SU-DHL-6 (cell line): ENCODE results near the gene MLH3.
A peak's percentile ranks its signal among the peaks of the same experiment; 100 is the strongest.

ENCODE experiments used
- H2AFZ ChIP-seq: fragments of 200-600 bp; sonication (generic); 2 replicates; pipeline ENCODE4 v1.6.1; 2014; ENCODE audit warnings: low read depth, mild to moderate bottlenecking, moderate library complexity, mixed read lengths, antibody characterized with exemption, low read length; ENCODE audit not compliant: severe bottlenecking
- H3F3A ChIP-seq: fragments of 200-600 bp; shearing (Covaris generic); 2 replicates; pipeline ENCODE4 v1.6.0; 2016; ENCODE audit warnings: antibody characterized with exemption, mild to moderate bottlenecking; ENCODE audit not compliant: insufficient read depth
- H3K27ac ChIP-seq: fragments of 200-600 bp; sonication (generic); 2 replicates; pipeline ENCODE4 v1.5.1; 2016; ENCODE audit warnings: low read depth, mild to moderate bottlenecking, low read length, moderate library complexity, mixed read lengths
- H3K27me3 ChIP-seq: fragments of 200-600 bp; sonication (generic), shearing (Covaris generic); 2 replicates; pipeline ENCODE4 v1.6.0; 2014; ENCODE audit warnings: mild to moderate bottlenecking, low read length
- H3K36me3 ChIP-seq: fragments of 200-600 bp; sonication (generic); 2 replicates; pipeline ENCODE4 v1.6.1; 2014; ENCODE audit warnings: mild to moderate bottlenecking, low read length, mixed read lengths
- H3K4me2 ChIP-seq: fragments of 300-600, 200-600 bp; shearing (Covaris generic), sonication (generic); 2 replicates; pipeline ENCODE4 v1.6.0; 2014; ENCODE audit warnings: low read length, low read depth, mild to moderate bottlenecking; ENCODE audit not compliant: poor library complexity, severe bottlenecking
- H3K4me3 ChIP-seq: fragments of 200-600 bp; sonication (generic); 2 replicates; pipeline ENCODE4 v1.5.1; 2014; ENCODE audit warnings: antibody characterized with exemption, low read length, mild to moderate bottlenecking, mixed read lengths; ENCODE audit not compliant: insufficient read depth, poor library complexity, severe bottlenecking
- H3K79me2 ChIP-seq: fragments of 200-600 bp; sonication (generic); 2 replicates; pipeline ENCODE4 v1.6.1; 2014; ENCODE audit warnings: mild to moderate bottlenecking, low read length, moderate library complexity; ENCODE audit not compliant: insufficient read depth
- H3K9ac ChIP-seq: fragments of 200-600 bp; sonication (generic); 2 replicates; pipeline ENCODE4 v1.7.0; 2014; ENCODE audit warnings: mild to moderate bottlenecking, low read length
- H3K9me2 ChIP-seq: fragments of 200-600 bp; sonication (generic); replicated peaks from 2 replicates; pipeline ENCODE4 v1.6.1; 2014; ENCODE audit warnings: low read length; ENCODE audit not compliant: insufficient read depth
- H3K9me3 ChIP-seq: fragments of 200-600 bp; sonication (generic); 2 replicates; pipeline ENCODE4 v1.6.1; 2014; ENCODE audit warnings: low read length, mixed read lengths; ENCODE audit not compliant: insufficient read depth
- H4K20me1 ChIP-seq: fragments of 200-600 bp; sonication (generic); 2 replicates; pipeline ENCODE4 v1.6.1; 2014; ENCODE audit warnings: low read depth, mild to moderate bottlenecking, antibody characterized with exemption, low read length, moderate library complexity, mixed read lengths
- CTCF ChIP-seq: fragments of 200-600 bp; sonication (generic); IDR thresholded peaks from one replicate; pipeline ENCODE4 v1.5.1; 2017; ENCODE audit warnings: antibody characterized with exemption, mild to moderate bottlenecking, low read length, moderate library complexity; ENCODE audit not compliant: insufficient read depth, poor library complexity, severe bottlenecking
- EZH2phosphoT487 ChIP-seq: fragments of 200-600 bp; sonication (generic), shearing (Covaris generic); conservative IDR thresholded peaks from 2 replicates; pipeline ENCODE4 v1.6.1; 2018; ENCODE audit warnings: mild to moderate bottlenecking, antibody characterized with exemption, low read length, moderate library complexity, mixed read lengths

MLH3 gene

DNA sequence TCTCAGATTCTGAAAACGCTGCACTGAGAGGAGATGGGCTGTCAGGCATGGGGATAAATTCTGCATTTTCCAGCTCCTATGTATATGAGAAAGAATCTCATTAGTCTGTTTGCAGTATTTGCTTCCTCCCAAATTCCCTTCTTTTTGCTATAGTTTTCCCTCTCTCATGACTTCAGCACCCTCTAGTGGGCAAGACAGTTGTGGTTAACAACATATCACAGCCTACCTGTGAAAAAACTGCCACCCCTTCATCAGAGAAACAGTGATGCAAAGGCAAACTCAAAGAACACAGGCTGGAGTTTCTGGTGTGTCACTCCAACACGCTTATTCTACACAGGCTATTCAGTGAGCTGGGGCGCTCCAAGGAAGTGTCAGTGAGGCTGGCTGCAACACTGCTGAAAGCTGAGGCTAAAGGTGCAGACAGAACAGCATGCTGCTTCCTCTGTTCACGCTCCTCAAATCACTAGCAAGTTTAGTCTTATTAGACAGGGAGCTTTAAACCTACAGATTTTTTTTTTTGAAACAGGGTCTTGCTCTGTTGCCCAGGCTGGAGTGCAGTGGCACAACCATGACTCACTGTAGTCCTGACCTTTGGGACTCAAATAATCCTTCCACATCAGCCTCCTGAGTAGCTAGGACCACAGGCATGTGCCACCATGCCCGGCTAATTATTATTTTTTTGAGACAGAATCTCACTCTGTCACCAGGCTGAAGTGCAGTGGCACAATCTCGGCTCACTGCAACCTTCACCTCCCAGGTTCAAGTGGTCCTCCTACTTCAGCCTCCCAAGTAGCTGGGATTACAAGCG lies 37.5 kb upstream of the MLH3 start:
- no peak overlapping the region for H3K4me2 ChIP-seq
- no peaks in the 10 kb centered on the region for H3F3A ChIP-seq
- no peaks in the 10 kb centered on the region for H3K9me2 ChIP-seq
- no peaks in the 10 kb centered on the region for H3K9me3 ChIP-seq
- no peak overlapping the region for H3K9ac ChIP-seq
- peaks cover 11% of the 10 kb centered on the region for H3K36me3 ChIP-seq
- no peaks in the 10 kb centered on the region for H3K27me3 ChIP-seq
- TF ChIP-seq EZH2phosphoT487: no peak
- peak; percentile 71 for TF ChIP-seq CTCF
- H2AFZ ChIP-seq: no peak overlapping the region
- no peak overlapping the region for H3K4me3 ChIP-seq
- no peaks in the 10 kb centered on the region for H3K79me2 ChIP-seq
- H4K20me1 ChIP-seq: no peaks in the 10 kb centered on the region
- no peak overlapping the region for H3K27ac ChIP-seq

DNA sequence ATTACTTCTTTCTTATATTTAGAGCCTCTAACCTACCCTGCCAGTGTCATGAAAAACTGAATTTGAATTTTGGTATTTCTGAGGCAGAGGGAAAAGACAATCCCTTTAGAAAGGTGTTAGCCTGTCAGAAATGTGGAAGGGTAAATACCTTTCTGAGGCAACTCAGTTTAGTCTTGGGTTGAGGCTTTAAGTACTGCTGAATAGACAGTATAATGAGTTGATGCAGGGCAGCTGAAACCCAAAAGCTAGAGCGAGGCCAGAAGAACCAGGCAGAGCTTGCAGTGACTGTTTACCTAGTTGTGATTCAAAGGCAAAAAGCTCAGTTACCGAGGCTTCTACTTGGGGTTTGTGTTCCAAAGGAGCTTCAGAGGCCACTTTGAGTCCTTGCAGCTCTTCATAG lies 36.9 kb upstream of the MLH3 start:
- H3K4me2 ChIP-seq: no peak overlapping the region
- H3K79me2 ChIP-seq: no peaks in the 10 kb centered on the region
- no peak overlapping the region for H3K27ac ChIP-seq
- H2AFZ ChIP-seq: no peak overlapping the region
- H3F3A ChIP-seq: no peaks in the 10 kb centered on the region
- H3K9ac ChIP-seq: no peak overlapping the region
- no peaks in the 10 kb centered on the region for H3K27me3 ChIP-seq
- H4K20me1 ChIP-seq: no peaks in the 10 kb centered on the region
- H3K36me3 ChIP-seq: peaks cover 9% of the 10 kb centered on the region
- no peak for TF ChIP-seq CTCF
- TF ChIP-seq EZH2phosphoT487: no peak
- no peaks in the 10 kb centered on the region for H3K9me3 ChIP-seq
- H3K9me2 ChIP-seq: no peaks in the 10 kb centered on the region
- H3K4me3 ChIP-seq: no peak overlapping the region

DNA sequence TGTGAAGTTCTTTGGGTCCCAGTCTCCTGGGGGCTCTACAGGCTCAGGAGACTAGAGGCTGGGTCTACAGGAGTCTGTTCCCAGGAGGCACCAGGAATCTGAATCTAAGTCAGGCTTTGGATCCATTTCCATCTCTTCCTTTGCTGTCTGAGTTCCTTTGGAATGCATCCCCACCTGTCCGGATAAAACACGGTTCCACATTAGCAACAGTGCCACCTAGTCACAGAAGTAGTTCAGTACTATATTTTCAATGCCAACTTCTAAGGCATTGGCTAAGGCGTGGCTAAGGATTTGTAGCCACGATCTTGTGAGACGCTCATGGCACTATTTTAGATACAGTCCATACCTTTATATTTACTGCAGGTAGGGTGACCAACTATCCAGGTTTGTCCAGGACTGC lies 33.2 kb upstream of the MLH3 start:
- Histone ChIP-seq H3K9me3 (no peaks in the 10 kb centered on the region), H3K4me2 (no peak overlapping the region), H3K36me3 (peaks cover 3% of the 10 kb centered on the region), H3K9me2 (no peaks in the 10 kb centered on the region), H3F3A (no peaks in the 10 kb centered on the region), H3K9ac (no peak overlapping the region), H2AFZ (no peak overlapping the region), H3K27me3 (no peaks in the 10 kb centered on the region), H3K79me2 (no peaks in the 10 kb centered on the region), H3K27ac (no peak overlapping the region), H4K20me1 (no peaks in the 10 kb centered on the region), H3K4me3 (no peak overlapping the region)
- no peak for TF ChIP-seq CTCF
- no peak for TF ChIP-seq EZH2phosphoT487
